Measurements from ENCODE around the gene GCN1.

DNA sequence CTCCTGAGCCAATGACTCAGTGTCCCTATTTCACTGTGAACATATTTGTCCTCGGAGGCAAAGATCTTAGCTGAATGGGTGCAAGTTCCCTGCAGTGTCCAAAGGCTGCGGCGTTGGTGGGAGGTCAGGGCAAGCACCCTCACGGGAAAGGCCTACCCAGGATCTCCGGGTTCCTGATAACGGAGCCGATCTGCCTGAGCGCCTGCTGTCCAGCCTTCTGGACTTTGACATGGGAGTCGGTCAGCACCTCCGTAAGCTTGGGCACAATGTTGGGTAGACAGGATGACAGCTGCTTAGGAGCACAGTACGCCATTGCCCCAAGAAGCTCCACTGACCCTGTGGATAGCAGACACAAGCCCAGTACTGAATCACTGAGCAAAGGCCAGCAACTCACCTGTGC is 46.5 kb downstream of the GCN1 start:
- TF ChIP-seq, protein P1, sequence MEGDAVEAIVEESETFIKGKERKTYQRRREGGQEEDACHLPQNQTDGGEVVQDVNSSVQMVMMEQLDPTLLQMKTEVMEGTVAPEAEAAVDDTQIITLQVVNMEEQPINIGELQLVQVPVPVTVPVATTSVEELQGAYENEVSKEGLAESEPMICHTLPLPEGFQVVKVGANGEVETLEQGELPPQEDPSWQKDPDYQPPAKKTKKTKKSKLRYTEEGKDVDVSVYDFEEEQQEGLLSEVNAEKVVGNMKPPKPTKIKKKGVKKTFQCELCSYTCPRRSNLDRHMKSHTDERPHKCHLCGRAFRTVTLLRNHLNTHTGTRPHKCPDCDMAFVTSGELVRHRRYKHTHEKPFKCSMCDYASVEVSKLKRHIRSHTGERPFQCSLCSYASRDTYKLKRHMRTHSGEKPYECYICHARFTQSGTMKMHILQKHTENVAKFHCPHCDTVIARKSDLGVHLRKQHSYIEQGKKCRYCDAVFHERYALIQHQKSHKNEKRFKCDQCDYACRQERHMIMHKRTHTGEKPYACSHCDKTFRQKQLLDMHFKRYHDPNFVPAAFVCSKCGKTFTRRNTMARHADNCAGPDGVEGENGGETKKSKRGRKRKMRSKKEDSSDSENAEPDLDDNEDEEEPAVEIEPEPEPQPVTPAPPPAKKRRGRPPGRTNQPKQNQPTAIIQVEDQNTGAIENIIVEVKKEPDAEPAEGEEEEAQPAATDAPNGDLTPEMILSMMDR (IDR thresholded peaks at IDR 0.05): no peak
- no peak for TF ChIP-seq POLR2A (IDR thresholded peaks at IDR 0.05)
- TF ChIP-seq POLR2AphosphoS5 (IDR thresholded peaks at IDR 0.05; ENCODE audit: insufficient read depth in 1 of 2, low read depth in 1 of 2): no peak
